K562 treated with DMSO at 1 percent for 24 hours (cell line): ENCODE data around the gene PGBD2. TPM values are rescaled to one million over a fixed set of nuclear protein-coding genes. Genes with fewer than 3 reads are reported as not detected.

Source experiments
- total RNA-seq: library from RNA; unstranded; fragments of 300-600 nt; gene quantifications from 2 replicates; pipeline ENCODE4 v1.2.3, GENCODE V29; 2022; ENCODE audit warnings: low read depth; ENCODE audit not compliant: insufficient read depth

Gene PGBD2
- 8.9 and 11.2 TPM in 2 replicates for total RNA-seq

GRCh38 chr1:248906009-248906752 is at the start of gene PGBD2:
TSS of gene PGBD2 (plus strand) at chr1:248906235. CDS start at chr1:248913863, 7,628 bp downstream.

GRCh38 chr1:248858891-248859889 is 46.8 kb upstream of the PGBD2 start, which contains the start of gene ZNF692:
TSS of gene ZNF692 (minus strand) at chr1:248859085. CDS start at chr1:248858309, 776 bp downstream.

Other genes with a start within 250 kb of the PGBD2 start
- gene OR14I1, start 203.5 kb upstream of the PGBD2 start, total RNA-seq: not detected in 2 replicates
- gene LYPD8, start 150.5 kb upstream of the PGBD2 start, total RNA-seq: 1.0 and 2.2 TPM in 2 replicates
- gene SH3BP5L, start 80.3 kb upstream of the PGBD2 start, total RNA-seq: 33.0 and 33.2 TPM in 2 replicates
- 91.2 and 100 TPM in 2 replicates for gene ZNF672, start 68.0 kb upstream of the PGBD2 start, total RNA-seq
- 32.3 and 46.9 TPM in 2 replicates for gene ZNF692, start 47.1 kb upstream of the PGBD2 start, total RNA-seq